Kidney epithelial cell (primary cell): ENCODE measurements around the gene CMSS1. TPM values are rescaled to one million over a fixed set of nuclear protein-coding genes. Genes with fewer than 3 reads are reported as not detected.

Experiments
- DNase-seq: peaks from one replicate; pipeline ENCODE4 v3.0.0-alpha.2; 2010; ENCODE audit warnings: low read depth
- H3K27me3 ChIP-seq: 2 replicates; pipeline ENCODE4 v1.6.0; 2011; ENCODE audit warnings: low read length; ENCODE audit not compliant: control insufficient read depth, insufficient read depth
- H3K36me3 ChIP-seq: 2 replicates; pipeline ENCODE4 v1.5.1; 2011; ENCODE audit warnings: low read length; ENCODE audit not compliant: control insufficient read depth, insufficient read depth
- H3K4me3 ChIP-seq: 2 replicates; pipeline ENCODE4 v1.5.1; 2011; ENCODE audit warnings: low read depth, mild to moderate bottlenecking, control low read depth, low read length
- total RNA-seq: library from RNA; depleted of rRNA; stranded (reverse); fragments of >200 nt; gene quantifications from 2 replicates; pipeline ENCODE4 v1.2.3, GENCODE V29; 2015
- TF ChIP-seq, protein P1 (sequence below): IDR thresholded peaks from 2 replicates; pipeline ENCODE4 v1.5.1; 2011; ENCODE audit warnings: mild to moderate bottlenecking, moderate library complexity, low read length, control low read depth, inconsistent platforms; ENCODE audit not compliant: insufficient read depth, poor library complexity, severe bottlenecking

CMSS1 gene
- total RNA-seq, 1 donor from 2014 or later = 36.9 TPM

DNA sequence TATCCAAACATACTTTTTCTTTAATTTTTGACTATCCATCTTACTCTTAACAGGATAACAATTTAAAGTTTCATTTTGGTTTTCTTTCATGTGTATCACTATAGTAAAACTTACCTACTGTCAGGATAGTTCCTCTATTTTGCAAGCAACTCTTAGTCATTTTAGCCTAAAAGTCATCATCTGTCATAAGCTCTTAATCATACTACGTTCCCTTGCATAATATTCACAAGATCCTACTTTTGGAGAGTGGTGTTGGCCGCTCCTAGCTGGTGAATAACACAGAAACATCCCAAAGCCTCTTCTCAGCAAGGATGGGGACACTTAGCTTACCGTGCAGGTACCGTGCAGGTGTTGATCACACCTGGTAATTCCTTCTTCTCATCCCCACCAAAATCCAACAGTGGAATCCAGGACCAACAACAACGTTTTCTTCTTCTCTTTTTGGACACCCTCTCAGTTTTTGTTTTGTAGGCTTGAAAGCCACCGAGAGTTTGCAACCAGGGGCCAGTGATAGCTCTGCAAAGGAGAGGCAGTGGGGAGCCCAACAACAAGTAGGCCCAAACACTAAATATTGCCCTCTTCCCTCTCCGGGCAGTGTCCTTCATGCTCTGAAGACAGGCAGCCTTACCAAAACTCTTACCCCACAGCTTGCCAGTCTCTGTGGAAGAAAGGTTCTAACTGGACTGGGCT is 296.2 kb downstream of the CMSS1 start:
- TF ChIP-seq, protein P1, sequence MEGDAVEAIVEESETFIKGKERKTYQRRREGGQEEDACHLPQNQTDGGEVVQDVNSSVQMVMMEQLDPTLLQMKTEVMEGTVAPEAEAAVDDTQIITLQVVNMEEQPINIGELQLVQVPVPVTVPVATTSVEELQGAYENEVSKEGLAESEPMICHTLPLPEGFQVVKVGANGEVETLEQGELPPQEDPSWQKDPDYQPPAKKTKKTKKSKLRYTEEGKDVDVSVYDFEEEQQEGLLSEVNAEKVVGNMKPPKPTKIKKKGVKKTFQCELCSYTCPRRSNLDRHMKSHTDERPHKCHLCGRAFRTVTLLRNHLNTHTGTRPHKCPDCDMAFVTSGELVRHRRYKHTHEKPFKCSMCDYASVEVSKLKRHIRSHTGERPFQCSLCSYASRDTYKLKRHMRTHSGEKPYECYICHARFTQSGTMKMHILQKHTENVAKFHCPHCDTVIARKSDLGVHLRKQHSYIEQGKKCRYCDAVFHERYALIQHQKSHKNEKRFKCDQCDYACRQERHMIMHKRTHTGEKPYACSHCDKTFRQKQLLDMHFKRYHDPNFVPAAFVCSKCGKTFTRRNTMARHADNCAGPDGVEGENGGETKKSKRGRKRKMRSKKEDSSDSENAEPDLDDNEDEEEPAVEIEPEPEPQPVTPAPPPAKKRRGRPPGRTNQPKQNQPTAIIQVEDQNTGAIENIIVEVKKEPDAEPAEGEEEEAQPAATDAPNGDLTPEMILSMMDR = no peak
- Histone ChIP-seq H3K36me3 (no peaks in the 10 kb centered on the region), H3K27me3 (no peaks in the 10 kb centered on the region), H3K4me3 (no peak overlapping the region)
- DNase-seq = no peak

DNA sequence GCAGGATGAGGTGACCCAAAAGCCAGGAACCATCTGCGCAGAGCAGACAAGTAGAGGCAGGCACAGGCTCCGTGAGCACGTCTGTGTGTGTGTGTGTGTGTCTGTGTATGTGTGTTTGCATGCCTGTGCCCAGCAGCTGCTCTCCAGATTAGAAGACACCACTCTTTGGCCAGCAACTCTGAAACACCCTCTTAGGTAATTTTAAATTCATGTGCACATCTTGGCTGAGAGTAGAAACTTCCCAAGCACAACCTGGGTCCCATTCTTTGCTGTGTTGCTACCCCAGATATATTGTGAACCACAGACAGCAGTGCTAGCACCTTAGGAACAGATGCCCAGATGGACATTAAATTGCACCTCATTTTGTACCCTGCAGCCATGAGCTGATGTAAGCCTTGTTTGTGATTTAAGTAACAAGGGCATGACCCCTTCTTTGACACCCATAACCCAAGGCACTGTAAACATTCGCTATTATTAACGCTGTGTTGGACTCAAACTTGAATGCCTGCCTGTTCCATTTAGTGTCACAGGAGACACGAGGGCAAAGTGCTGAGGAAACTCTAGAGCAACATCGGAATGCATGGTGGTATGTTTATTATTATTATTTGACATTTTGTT is 296.9 kb downstream of the CMSS1 start, which contains the start of gene FILIP1L:
Gene FILIP1L, minus strand, starts transcription at position 89 of the 618 bp plus-strand sequence.
- no peak within 1 kb of the TSS for H3K4me3 ChIP-seq
- H3K27me3 ChIP-seq = no peaks in the 10 kb centered on the region
- no peak for DNase-seq
- H3K36me3 ChIP-seq = no peaks in the 10 kb centered on the region
- TF ChIP-seq, protein P1 = no peak

DNA sequence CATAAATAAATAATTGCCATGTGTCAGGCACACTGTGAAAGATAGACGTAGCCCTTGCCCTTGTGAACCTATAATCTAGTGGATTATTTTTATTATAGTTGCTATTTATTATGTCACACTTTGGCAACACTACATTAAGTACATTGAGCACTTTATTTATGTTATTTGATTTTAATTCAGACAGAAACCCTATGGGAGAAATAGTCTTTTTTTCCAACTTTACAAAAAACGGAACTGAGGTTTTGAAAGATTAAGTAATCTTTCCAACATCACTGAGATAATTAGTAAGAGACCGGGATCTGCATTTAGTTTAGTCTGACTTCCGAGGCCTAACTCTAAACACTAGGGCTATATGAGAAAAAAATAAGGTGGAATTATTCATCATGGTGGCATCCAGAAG is 299.4 kb downstream of the CMSS1 start:
- H3K4me3 ChIP-seq = no peak overlapping the region
- H3K36me3 ChIP-seq = no peaks in the 10 kb centered on the region
- no peaks in the 10 kb centered on the region for H3K27me3 ChIP-seq
- DNase-seq = no peak
- TF ChIP-seq, protein P1 = no peak

DNA sequence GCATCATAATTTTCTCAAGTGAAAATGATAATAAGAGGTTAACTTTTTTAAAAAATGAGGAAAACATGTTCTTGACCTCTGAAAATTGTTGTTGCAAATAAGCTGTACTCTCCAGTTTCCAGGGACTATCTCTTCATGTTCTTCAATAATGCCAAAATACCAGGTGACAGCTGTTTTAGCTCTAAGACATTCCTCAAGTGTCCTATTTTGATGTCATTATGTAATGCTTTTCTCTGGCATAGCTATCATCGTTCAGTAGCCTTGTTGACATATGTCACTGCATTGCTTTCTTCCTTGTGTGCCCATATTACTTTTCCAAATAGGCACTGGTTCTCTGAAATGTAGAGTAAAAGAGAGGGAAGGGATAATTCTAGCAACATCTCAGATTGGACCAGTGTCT is 302.4 kb downstream of the CMSS1 start:
- Histone ChIP-seq H3K36me3 (no peaks in the 10 kb centered on the region), H3K4me3 (no peak overlapping the region), H3K27me3 (no peaks in the 10 kb centered on the region)
- TF ChIP-seq, protein P1 = no peak
- no peak for DNase-seq

DNA sequence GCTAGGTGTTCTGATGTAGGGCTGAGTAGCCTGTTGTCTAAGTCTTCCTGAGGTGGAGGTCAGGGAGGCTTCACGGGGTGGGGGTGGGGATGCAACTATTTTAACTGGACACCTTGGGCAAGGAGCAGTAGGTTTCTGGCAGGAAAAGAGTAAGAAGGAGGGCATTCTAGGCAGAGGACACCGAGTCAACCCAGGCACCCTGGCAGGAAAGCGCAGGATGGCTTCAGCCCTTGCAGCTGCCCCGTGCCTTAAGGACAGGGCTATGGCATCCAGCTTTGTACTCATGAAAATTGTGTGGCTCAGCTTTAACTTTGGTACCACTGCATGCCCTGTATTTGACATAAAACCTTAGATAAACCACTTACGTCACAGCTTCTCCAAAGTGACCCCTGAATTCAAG is 303.0 kb downstream of the CMSS1 start:
- Histone ChIP-seq H3K27me3 (no peaks in the 10 kb centered on the region), H3K36me3 (no peaks in the 10 kb centered on the region), H3K4me3 (no peak overlapping the region)
- no peak for DNase-seq
- TF ChIP-seq, protein P1 = no peak

DNA sequence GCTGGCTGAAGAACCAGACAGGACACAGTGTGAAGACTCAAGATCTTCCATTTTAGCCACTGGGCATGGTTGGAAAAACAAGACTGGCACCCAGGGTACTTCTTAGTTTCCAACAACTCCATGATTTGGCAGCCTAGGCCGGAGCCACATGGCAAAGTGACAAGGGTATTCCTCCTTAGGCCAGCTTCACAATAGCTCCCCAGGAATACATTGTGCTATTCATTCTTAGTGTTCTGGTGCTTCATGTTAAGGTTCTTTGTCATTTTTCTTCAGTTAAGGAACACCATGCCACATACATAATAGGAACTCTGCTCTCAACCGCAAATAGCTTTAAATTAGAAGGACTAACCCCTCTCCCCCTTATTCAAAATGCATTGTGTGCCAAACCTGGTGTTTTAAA is 304.7 kb downstream of the CMSS1 start:
- TF ChIP-seq, protein P1 = no peak
- no peaks in the 10 kb centered on the region for H3K27me3 ChIP-seq
- no peak overlapping the region for H3K4me3 ChIP-seq
- no peak for DNase-seq
- H3K36me3 ChIP-seq = no peaks in the 10 kb centered on the region
